Muscle of leg (tissue), 11 donors: ENCODE results near the gene SLC29A1. TPM values are rescaled to one million over a fixed set of nuclear protein-coding genes. Genes with fewer than 3 reads are reported as not detected.

Experiments
- DNase-seq: peaks from one replicate; pipeline ENCODE4 v3.0.0; 2013
- H3K27ac ChIP-seq: one replicate; pipeline ENCODE4 v1.5.1; 2013; ENCODE audit warnings: mild to moderate bottlenecking, low read length, control low read depth
- H3K27me3 ChIP-seq: one replicate; pipeline ENCODE4 v1.6.1; 2013; ENCODE audit warnings: low read length; ENCODE audit not compliant: control insufficient read depth, insufficient read depth
- H3K36me3 ChIP-seq: one replicate; pipeline ENCODE4 v1.6.1; 2013; ENCODE audit warnings: low read length; ENCODE audit not compliant: control insufficient read depth, insufficient read depth
- H3K4me1 ChIP-seq: one replicate; pipeline ENCODE4 v1.6.1; 2013; ENCODE audit warnings: low read length; ENCODE audit not compliant: control insufficient read depth, insufficient read depth
- H3K4me3 ChIP-seq: one replicate; pipeline ENCODE4 v1.5.1; 2013; ENCODE audit warnings: low read length, control low read depth
- H3K9me3 ChIP-seq: replicated peaks from 2 replicates; pipeline ENCODE4 v1.6.1; 2013; ENCODE audit warnings: low read depth, low read length; ENCODE audit not compliant: control insufficient read depth
- WGBS: methylation state at CpG from one replicate; pipeline ENCODE4 v1.1.5; 2013; ENCODE audit warnings: missing lambda C conversion rate; ENCODE audit not compliant: insufficient coverage; 5-methylcytosine and 5-hydroxymethylcytosine counted together
- polyA plus RNA-seq, 8 donors: library from polyadenylated mRNA; unstranded; fragments of 120-200 nt; gene quantifications; one replicate each; pipeline versions ENCODE4 v1.2.1 to v1.2.3, GENCODE V29; 2013; ENCODE audit warnings: inconsistent platforms in 1 of 8, low replicate concordance in 1 of 8; ENCODE audit not compliant: insufficient read length in 8 of 8, insufficient read depth in 1 of 8
- total RNA-seq: library from RNA; stranded (reverse); fragments of 120-200 nt; gene quantifications from one replicate; pipeline ENCODE4 v1.2.4, GENCODE V29; 2013

The SLC29A1 gene
- total and polyA plus RNA-seq, 9 donors = 27.8 to 94.2 (median 67.5) TPM

DNA sequence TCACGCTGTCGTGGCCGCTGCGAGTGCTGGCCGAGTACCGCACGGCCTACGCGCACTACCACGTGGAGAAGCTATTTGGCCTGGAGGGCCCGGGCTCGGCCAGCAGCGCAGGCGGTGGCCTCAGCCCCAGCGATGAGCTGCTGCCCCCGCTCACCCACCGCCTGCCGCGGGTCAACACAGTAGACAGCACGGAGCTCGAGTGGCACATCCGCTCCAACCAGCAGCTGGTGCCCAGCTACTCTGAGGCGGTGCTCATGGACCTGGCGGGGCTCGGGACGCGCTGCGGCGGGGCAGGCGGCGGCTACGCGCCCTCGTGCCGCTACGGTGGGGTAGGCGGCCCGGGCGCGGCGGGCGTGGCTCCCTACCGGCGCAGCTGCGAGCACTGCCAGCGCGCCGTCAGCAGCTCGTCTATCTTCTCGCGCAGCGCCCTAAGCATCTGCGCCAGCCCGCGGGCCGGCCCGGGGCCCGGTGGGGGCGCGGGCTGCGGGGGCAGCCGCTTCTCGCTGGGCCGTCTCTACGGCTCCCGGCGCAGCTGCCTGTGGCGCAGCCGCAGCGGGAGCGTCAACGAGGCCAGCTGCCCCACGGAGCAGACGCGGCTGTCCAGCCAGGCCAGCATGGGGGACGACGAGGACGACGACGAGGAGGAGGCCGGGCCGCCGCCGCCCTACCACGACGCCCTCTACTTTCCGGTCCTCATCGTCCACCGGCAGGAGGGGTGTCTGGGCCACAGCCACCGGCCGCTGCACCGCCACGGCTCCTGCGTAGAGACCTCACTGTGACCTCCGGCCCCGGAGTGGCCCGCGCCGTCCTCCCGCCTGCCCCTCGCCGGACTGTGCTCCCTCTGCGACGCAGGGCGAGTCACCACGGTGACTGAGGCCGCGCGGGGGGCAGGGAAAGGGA lies 52.6 kb downstream of the SLC29A1 start:
- H3K4me3 ChIP-seq = no peak overlapping the region
- no peak overlapping the region for H3K27ac ChIP-seq
- peaks cover 78% of the 10 kb centered on the region for H3K27me3 ChIP-seq
- H3K9me3 ChIP-seq = no peaks in the 10 kb centered on the region
- DNase-seq = peak; percentile 54
- 6% methylated on average over 107 of the region's 109 CpGs for WGBS
- H3K4me1 ChIP-seq = peaks cover 9% of the 10 kb centered on the region
- no peaks in the 10 kb centered on the region for H3K36me3 ChIP-seq

DNA sequence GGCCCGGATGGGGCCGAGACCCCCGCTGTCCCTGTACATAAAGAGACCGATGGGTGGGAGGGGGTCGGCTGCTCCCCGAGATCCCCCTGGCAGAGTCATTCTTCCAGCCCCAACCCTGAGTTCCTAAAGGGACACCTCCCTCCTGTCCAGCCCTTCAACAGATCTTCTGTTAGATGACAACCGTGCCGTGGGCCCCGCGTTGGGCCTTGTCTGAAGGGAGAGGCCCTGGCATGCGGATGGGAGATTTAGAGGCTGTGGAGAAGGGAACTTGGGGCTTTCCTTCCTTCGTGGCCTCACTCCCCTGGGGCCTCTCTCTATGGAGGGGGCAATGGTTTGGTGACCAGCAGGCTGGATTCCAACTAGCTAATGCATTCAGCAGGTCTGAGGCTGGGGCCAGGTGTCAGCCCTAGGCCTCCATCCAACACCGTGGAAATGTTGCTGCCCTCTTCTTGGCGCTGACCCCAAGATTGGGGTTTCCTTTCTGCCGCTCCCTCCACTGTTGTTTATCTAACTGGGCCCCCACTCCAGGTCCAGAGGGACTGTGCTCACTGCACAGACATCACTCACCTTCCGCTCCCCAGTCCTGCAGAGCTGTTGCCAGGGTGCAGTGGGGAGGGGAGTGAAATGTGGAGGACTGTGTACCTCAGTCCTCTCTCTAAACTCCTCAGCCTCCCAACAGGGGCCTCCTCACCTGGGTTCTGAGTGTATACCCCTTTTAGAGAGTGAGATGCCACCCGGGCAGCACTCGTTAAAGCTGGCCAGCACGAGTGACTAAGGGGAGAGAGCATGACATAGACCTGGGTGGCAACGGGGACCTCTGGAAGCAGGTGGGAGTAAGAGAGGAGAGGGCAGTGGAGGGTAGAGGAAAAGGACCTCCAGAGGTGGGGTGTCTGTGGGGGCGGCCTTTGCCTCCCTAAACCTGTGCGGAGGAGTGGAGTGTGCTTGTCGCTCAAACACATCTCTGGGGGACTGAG lies 53.6 kb downstream of the SLC29A1 start:
- H3K36me3 ChIP-seq = no peaks in the 10 kb centered on the region
- no peak overlapping the region for H3K4me3 ChIP-seq
- H3K9me3 ChIP-seq = no peaks in the 10 kb centered on the region
- no peak for DNase-seq
- H3K27me3 ChIP-seq = peaks cover 69% of the 10 kb centered on the region
- H3K4me1 ChIP-seq = peaks cover 9% of the 10 kb centered on the region
- H3K27ac ChIP-seq = no peak overlapping the region
- 61% methylated on average over 10 of the region's 23 CpGs for WGBS

DNA sequence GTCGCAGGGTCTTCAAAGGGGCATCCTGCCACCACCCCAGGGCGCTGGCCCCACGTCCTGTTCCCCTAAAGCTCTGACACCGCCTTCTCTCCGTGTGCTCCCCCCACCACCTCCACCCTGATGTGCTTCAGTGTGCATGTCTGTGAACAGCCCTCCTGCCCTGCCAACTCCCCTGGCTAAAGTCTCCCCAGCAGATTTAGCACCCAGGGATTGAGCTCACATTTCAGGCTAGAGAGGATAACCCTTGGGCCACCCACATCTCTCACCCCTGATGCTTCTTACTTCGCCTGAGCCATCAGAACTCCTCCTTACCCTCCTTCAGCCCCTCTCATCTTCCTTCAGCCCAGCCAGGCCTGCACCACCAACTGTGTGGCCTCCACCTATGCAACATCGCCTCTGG lies 54.4 kb downstream of the SLC29A1 start:
- Histone ChIP-seq H3K9me3 (no peaks in the 10 kb centered on the region), H3K27ac (no peak overlapping the region), H3K4me1 (peaks cover 9% of the 10 kb centered on the region), H3K27me3 (peaks cover 61% of the 10 kb centered on the region), H3K4me3 (no peak overlapping the region), H3K36me3 (no peaks in the 10 kb centered on the region)
- no peak for DNase-seq
- 62% methylated on average over 6 of the region's 7 CpGs for WGBS

- H3K27ac ChIP-seq = no peak overlapping the region
- no peaks in the 10 kb centered on the region for H3K36me3 ChIP-seq
- H3K27me3 ChIP-seq = peaks cover 55% of the 10 kb centered on the region
- no peak overlapping the region for H3K4me3 ChIP-seq
- H3K4me1 ChIP-seq = peaks cover 9% of the 10 kb centered on the region
- no peak for DNase-seq
- WGBS = no CpG with 5 or more reads among the region's 3 CpGs
- H3K9me3 ChIP-seq = no peaks in the 10 kb centered on the region
Observed at GRCh38 chr6:44278315-44278714, 54.9 kb downstream of the SLC29A1 start.

GRCh38 chr6:44278774-44279697 lies 55.6 kb downstream of the SLC29A1 start:
- no peak for DNase-seq
- H3K27ac ChIP-seq = no peak overlapping the region
- WGBS = 34% methylated on average over 4 of the region's 9 CpGs
- peaks cover 9% of the 10 kb centered on the region for H3K4me1 ChIP-seq
- H3K27me3 ChIP-seq = peaks cover 50% of the 10 kb centered on the region
- H3K9me3 ChIP-seq = no peaks in the 10 kb centered on the region
- H3K4me3 ChIP-seq = no peak overlapping the region
- H3K36me3 ChIP-seq = no peaks in the 10 kb centered on the region

Other genes starting within 250 kb of the SLC29A1 start
- gene MRPL14, start 96.1 kb upstream of the SLC29A1 start, total RNA-seq = 55.0 TPM
- 10 to 100 TPM; 36.7 to 44.3 (median 40.4) TPM for gene MRPL14, start 96.1 kb upstream of the SLC29A1 start, polyA plus RNA-seq
- 8.6 TPM for gene TMEM63B, start 96.0 kb upstream of the SLC29A1 start, total RNA-seq
- 10 to 100 TPM; 12.6 to 22.2 (median 18.9) TPM for gene TMEM63B, start 96.0 kb upstream of the SLC29A1 start, polyA plus RNA-seq
- gene CAPN11, start 64.8 kb upstream of the SLC29A1 start, total RNA-seq = 0.18 TPM
- gene CAPN11, start 64.8 kb upstream of the SLC29A1 start, polyA plus RNA-seq = under 1 TPM; 0.13 to 0.54 (median 0.29) TPM
- gene MYMX, start 6.7 kb upstream of the SLC29A1 start, total RNA-seq = 12.4 TPM
- gene MYMX, start 6.7 kb upstream of the SLC29A1 start, polyA plus RNA-seq = 10 to 100 TPM; 21.1 to 31.2 (median 26.8) TPM
- 1,001 TPM for gene HSP90AB1, start 23.5 kb downstream of the SLC29A1 start, total RNA-seq
- 1,000 to 10,000 TPM in 5 of 8 donors, 100 to 1,000 TPM in 3; 842 to 1,095 (median 1,023) TPM for gene HSP90AB1, start 23.5 kb downstream of the SLC29A1 start, polyA plus RNA-seq
- gene SLC35B2, start 33.9 kb downstream of the SLC29A1 start, total RNA-seq = 27.6 TPM
- gene SLC35B2, start 33.9 kb downstream of the SLC29A1 start, polyA plus RNA-seq = 10 to 100 TPM; 29.2 to 42.4 (median 34.8) TPM
- 4.5 TPM for gene NFKBIE, start 42.0 kb downstream of the SLC29A1 start, total RNA-seq
- gene NFKBIE, start 42.0 kb downstream of the SLC29A1 start, polyA plus RNA-seq = 1 to 10 TPM; 3.2 to 7.7 (median 5.4) TPM
- gene TMEM151B, start 46.9 kb downstream of the SLC29A1 start, total RNA-seq = 0.09 TPM
- under 1 TPM; 0.13 to 0.48 (median 0.31) TPM for gene TMEM151B, start 46.9 kb downstream of the SLC29A1 start, polyA plus RNA-seq
- gene AARS2, start 89.8 kb downstream of the SLC29A1 start, total RNA-seq = 11.3 TPM
- 10 to 100 TPM in 2 of 8 donors, 1 to 10 TPM in 6; 8.1 to 11.9 (median 9.4) TPM for gene AARS2, start 89.8 kb downstream of the SLC29A1 start, polyA plus RNA-seq
- not detected for gene SPATS1, start 119.1 kb downstream of the SLC29A1 start, total RNA-seq
- gene SPATS1, start 119.1 kb downstream of the SLC29A1 start, polyA plus RNA-seq = not detected
- 27.5 TPM for gene CDC5L, start 164.1 kb downstream of the SLC29A1 start, total RNA-seq
- gene CDC5L, start 164.1 kb downstream of the SLC29A1 start, polyA plus RNA-seq = 10 to 100 TPM; 18.6 to 28.0 (median 23.8) TPM